HG03159 (cell line): ENCODE measurements around the gene DZIP1.
A peak's percentile ranks its signal among the peaks of the same experiment; 100 is the strongest.
"Not testable (repeated sequence)": the region's sequence is repeated elsewhere in the genome, so short reads cannot be mapped to it uniquely, and the experiment has no call there.

Experiments
- ATAC-seq: cut with Tn5 transposase; IDR thresholded peaks from one replicate; pipeline ENCODE4 v1.9.1; 2021; ENCODE audit warnings: mild to moderate bottlenecking, moderate library complexity; ENCODE audit not compliant: unreplicated experiment

Gene DZIP1

DNA sequence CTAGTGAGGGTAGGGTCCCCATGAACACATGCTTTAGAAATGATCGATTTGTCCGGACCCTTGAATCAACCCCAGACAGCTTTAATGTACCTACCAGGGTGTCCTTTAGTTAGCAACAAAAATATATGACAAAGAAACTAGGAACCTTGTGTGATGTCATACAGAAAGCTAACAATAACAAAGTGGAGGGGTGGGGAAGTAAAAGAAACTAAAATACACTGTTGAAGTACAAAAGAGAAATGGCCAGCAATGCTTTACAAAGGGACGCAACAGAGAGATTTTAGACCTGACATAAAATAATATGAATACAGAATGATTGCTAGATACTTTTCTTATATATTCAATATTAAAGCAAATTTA lies 40.0 kb downstream of the DZIP1 start:
- no peak for ATAC-seq

DNA sequence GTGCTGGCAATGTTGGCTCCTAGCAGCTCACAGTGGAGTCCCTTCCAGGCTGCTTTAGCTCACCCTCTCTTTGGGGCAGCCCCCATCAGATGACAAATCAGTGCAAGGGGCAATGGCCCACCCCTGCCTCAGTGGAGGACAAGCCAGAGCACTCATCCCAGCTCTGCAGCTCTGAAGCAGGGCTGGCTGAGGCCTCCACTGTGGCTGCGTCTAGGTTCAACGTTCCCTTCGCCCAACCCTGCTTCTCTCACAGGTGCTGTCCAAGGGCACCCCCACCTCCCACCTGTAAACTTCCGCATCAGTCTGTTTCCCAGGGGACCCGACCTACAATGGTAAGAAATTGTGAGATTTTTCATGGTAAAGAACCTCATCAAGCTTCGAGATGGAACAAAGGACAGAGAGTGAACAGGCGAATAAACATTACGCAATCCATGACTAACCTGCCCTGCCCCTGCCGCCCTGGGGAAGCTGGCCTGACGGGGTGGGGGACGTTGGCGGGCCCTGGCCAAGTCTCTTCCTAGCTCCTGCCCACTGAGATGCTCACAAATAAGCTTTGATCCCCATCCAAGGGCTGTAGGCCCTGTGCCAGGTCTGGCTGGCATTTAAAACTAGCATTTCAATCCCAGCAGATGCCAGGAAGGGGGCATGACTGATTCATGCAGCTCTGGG lies 40.5 kb downstream of the DZIP1 start:
- ATAC-seq, result no peak

- no peak for ATAC-seq
Observed at GRCh38 chr13:95601906-95602305, 42.6 kb downstream of the DZIP1 start.

- no peak for ATAC-seq
Observed at GRCh38 chr13:95601216-95601615, 43.3 kb downstream of the DZIP1 start.

DNA sequence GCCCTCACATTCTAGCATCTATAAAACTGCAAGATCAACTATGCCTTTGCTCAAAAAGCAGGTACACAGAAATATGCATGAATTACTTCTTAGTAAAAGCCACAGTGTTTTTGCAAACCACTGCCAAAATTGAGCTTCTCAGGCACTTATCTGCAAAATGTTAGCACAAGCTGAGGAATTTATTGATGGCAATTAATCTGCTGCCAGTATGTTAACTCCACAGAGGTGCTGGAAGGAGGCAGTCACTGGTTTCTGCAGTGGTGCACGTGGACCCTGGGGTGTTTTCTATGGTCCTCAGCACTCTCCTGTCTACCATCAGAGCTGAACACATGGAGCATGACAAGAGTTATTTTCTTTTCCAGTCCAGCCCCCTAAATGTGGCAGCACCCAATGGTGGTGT lies 47.8 kb downstream of the DZIP1 start:
- ATAC-seq, result no peak

DNA sequence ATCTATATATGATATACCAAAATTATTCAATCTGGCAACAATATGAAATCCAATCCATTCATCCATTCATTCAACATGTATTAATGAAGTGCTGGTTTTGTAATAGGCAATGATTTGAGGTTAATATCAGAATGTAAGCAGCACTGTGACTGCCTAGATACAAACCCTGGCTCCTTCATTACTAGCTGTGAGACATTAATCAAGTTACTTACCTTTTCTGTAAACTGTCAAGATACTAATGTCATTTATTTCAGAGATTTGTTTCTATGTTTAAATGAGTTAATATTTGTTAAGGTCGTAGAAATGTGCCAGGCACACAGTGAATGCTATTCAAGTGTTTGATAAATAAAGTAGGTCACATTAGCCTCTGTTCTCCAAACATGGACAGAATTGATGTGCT lies 51.0 kb downstream of the DZIP1 start:
- ATAC-seq, result no peak

DNA sequence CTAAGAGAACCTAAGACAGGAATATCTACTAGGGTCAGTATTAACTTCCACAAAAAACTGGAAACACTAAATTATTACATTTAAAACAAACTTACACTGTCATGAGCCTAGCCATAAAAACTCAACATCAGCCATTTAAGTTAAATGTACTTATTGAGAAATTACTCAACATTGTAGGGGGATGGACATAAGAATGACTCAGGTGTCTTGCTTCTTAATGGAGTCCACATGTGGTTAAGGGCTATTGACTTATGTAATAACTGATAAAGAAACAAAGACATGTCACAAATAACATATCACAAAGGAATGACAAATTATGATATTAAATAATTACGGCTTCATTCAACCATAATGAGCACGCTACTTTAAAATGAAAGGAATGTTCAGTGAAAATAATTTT lies 55.8 kb downstream of the DZIP1 start:
- no peak for ATAC-seq

DNA sequence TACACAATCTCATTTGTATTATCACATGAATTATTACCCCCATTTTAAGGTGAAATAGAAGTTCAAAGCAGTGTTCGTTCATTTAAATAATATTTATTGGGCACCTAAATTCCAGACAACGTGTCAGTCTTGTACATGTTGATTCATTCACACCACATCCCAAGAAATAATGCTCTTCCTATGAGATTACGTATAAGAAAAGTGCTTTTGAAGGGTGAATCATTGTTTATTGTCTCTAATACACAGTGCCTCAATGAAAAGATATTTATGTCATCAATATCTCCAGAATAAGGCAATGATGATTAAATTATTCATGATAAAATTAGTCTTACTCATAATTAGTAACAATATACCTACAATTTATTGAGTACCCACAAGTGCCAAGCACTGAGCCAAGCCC lies 56.4 kb downstream of the DZIP1 start:
- ATAC-seq, result no peak

DNA sequence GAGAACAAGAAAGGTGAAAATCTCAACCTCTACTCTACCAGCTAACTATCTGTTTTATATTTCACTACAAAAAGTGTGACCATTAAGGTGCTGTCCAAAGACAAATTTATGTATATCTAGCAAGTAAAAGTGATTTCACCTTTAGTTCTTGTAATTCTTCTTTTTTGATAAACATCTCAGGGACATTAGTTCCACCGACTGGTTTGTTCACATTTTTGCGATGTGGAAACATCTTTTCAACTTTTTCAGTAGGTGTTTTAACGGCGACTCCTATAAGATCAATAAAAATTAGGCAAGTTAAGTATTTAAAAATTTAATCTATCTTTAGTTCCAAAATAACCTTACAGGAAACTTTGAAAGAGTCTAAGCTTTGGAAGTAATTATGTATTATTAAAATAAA lies 58.6 kb downstream of the DZIP1 start:
- no peak for ATAC-seq

DNA sequence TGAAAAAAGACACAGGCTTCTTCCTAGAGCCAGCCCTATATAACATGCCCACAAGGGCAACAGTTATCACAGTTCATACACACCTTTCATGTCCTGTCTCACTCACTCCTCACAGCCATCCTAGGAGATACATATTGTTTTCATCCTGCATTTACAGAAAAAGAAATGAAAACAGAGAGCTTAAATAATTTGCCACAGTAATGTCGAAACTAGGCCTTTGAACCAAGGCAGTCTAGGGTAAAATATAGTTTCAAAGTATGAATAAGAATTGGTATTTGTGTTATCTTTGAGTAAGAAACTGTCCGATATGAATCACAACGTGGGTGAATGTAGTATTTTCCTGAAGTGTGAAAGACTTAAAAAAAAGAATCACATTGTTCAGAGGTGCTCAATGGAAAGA lies 65.2 kb downstream of the DZIP1 start:
- ATAC-seq, result peak; percentile 90

- no peak for ATAC-seq
Observed at GRCh38 chr13:95573221-95573620, 71.3 kb downstream of the DZIP1 start.

- ATAC-seq, result no peak
Observed at GRCh38 chr13:95571941-95572340, 72.6 kb downstream of the DZIP1 start.

- no peak for ATAC-seq
Observed at GRCh38 chr13:95570016-95570415, 74.5 kb downstream of the DZIP1 start.

- no peak for ATAC-seq
Observed at GRCh38 chr13:95568131-95568530, 76.4 kb downstream of the DZIP1 start.

DNA sequence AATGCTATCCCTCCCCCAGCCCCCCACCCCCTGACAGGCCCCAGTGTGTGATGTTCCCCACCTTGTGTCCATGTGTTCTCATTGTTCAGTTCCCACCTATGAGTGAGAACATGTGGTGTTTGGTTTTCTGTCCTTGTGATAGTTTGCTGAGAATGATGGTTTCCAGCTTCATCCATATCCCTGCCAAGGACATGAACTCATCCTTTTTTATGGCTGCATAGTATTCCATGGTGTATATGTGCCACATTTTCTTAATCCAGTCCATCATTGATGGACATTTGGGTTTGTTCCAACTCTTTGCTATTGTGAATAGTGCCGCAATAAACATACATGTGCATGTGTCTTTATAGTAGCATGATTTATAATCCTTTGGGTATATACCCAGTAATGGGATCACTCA lies 78.7 kb downstream of the DZIP1 start:
- not testable (repeated sequence) for ATAC-seq

GRCh38 chr13:95564733-95565291 lies 79.7 kb downstream of the DZIP1 start:
- ATAC-seq, result no peak

GRCh38 chr13:95564091-95564490 lies 80.4 kb downstream of the DZIP1 start:
- no peak for ATAC-seq

DNA sequence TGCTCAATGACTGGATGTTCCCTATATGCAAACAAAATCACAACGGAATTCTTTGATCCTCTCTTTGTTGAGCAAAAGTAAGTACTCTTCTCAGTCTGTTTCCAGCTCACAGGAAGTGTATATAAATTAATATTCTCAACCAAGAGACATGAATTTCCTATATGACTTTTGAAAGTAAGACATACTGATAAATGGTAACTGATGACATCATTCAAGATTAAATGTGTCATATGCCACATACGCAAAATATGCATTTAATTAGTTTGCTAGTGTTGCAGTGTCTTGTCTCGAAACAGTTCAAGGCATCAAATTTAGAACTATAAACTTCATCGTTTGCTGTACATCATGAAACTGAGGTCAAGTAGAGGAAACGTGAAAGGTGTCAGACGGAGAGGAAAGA lies 84.1 kb downstream of the DZIP1 start:
- no peak for ATAC-seq

DNA sequence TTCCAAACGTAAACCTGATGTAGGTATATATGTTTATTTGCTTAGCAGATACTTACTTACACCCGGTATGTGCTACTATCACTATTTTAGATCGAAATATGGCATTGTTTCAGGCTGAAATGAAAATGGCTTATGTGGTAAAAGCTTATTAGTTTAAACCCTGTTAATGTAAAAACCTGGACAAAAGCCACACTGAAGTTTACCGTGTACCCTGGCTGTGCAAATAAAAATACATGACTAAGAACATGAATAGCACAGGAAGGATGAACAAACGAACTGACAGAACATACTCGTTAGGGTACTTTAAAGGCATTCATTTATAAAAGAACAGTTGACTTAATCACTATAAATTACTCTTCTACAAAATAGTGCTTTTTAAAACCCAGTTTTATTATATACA lies 85.4 kb downstream of the DZIP1 start:
- ATAC-seq, result no peak

DNA sequence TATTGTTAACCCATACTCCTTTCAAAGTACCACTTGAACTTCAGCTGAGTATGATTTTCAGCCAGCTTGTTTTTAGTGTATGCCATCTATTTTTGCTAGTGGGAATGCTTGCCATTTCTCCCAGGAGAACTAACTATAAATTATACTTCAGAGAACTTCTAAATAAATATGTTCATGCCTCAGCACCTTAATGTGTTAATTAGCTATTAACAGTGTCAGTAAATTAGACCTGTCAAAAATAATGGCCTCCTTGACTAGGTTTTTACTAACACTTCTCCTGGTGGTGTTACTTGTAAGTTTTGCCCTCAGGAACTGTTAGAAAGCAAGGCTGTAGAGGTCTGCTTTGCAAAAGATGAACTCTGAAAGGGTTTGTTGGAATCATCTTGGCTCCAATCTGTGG lies 87.5 kb downstream of the DZIP1 start:
- ATAC-seq, result no peak

DNA sequence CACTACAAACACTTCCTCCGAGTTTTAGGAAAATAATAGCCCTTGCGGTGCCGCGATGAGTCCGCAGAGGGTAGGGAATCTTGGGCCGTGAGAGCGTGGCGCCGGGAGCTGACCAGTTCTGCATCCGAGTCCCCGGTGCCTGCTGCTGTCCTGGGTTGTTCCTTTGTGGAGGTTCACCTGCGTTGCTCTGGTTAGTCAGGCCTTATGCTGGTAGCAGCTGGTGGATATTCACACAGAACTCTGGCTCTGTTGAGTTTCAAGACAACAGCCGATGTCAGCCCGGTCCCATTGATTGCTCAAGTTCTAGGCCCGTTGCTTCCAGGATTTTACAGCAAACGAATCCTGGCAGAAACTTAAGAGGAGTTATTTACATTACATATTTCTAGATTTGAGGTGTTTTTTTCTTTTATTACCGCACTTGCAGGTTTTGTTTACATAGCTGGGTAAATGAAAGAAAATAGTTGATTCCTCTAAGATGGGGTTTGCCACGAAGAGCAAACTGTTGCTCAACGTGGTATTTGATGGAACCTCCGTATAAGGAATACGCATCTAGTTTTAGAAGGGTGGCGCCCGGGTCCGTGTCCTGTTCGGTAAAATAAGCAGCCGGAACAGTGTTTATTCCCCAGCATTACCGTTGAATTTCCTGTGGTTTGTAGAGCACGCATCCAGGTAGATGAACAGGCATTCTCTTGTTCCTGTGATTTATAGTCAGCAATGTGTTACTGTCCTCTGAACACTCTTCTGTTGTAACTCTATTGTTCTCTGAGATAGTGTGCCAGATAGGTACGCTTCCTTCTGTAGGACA lies 90.7 kb downstream of the DZIP1 start:
- no peak for ATAC-seq
